Measurements from ENCODE around the gene KLHDC10.
"Not testable (repeated sequence)": the region's sequence is repeated elsewhere in the genome, so short reads cannot be mapped to it uniquely, and the experiment has no call there.

The KLHDC10 gene

GRCh38 chr7:130069978-130070860 is at the start of gene KLHDC10:
Gene KLHDC10 (plus strand): TSS chr7:130070534. CDS start chr7:130070644, 110 bp downstream.
- peak; percentile 71 to 93 (median 92) for DNase-seq (ENCODE audit: low read depth in 3 of 3)

GRCh38 chr7:130021105-130021834 is 49.1 kb upstream of the KLHDC10 start:
- DNase-seq (ENCODE audit: low read depth in 3 of 3) = no peak

GRCh38 chr7:130022115-130022514 is 48.2 kb upstream of the KLHDC10 start:
- no peak for DNase-seq (ENCODE audit: low read depth in 3 of 3)

GRCh38 chr7:130022623-130023175 is 47.6 kb upstream of the KLHDC10 start:
- no peak for DNase-seq (ENCODE audit: low read depth in 3 of 3)

- no peak for DNase-seq (ENCODE audit: low read depth in 3 of 3)
Observed at GRCh38 chr7:130024390-130024789, 45.9 kb upstream of the KLHDC10 start.

- no peak for DNase-seq (ENCODE audit: low read depth in 3 of 3)
Observed at GRCh38 chr7:130032698-130033097, 37.6 kb upstream of the KLHDC10 start.

- DNase-seq (ENCODE audit: low read depth in 3 of 3) = no peak
Observed at GRCh38 chr7:130037703-130038102, 32.6 kb upstream of the KLHDC10 start.

- DNase-seq (ENCODE audit: low read depth in 3 of 3) = no peak
Observed at GRCh38 chr7:130040576-130040975, 29.8 kb upstream of the KLHDC10 start.

GRCh38 chr7:130047831-130048230 is 22.5 kb upstream of the KLHDC10 start:
- DNase-seq (ENCODE audit: low read depth in 3 of 3) = no peak

GRCh38 chr7:130048906-130049305 is 21.4 kb upstream of the KLHDC10 start:
- DNase-seq (ENCODE audit: low read depth in 3 of 3) = no peak

- DNase-seq (ENCODE audit: low read depth in 3 of 3) = not testable (repeated sequence)
Observed at GRCh38 chr7:130052250-130052649, 18.1 kb upstream of the KLHDC10 start.

GRCh38 chr7:130055198-130055597 is 15.1 kb upstream of the KLHDC10 start:
- not testable (repeated sequence) for DNase-seq (ENCODE audit: low read depth in 3 of 3)

GRCh38 chr7:130062246-130062645 is 8.1 kb upstream of the KLHDC10 start:
- DNase-seq (ENCODE audit: low read depth in 3 of 3) = no peak

GRCh38 chr7:130063036-130063435 is 7.3 kb upstream of the KLHDC10 start:
- peak; percentile 35 to 65 (median 43) for DNase-seq (ENCODE audit: low read depth in 3 of 3)

- DNase-seq (ENCODE audit: low read depth in 3 of 3) = not testable (repeated sequence)
Observed at GRCh38 chr7:130064580-130064926, 5.8 kb upstream of the KLHDC10 start.

GRCh38 chr7:130065500-130066152 is 4.7 kb upstream of the KLHDC10 start:
- DNase-seq (ENCODE audit: low read depth in 3 of 3) = no peak

- no peak for DNase-seq (ENCODE audit: low read depth in 3 of 3)
Observed at GRCh38 chr7:130069179-130069977, 956 bp upstream of the KLHDC10 start.

- DNase-seq (ENCODE audit: low read depth in 3 of 3) = no peak
Observed at GRCh38 chr7:130070861-130071622, 708 bp downstream of the KLHDC10 start.

- peak in 1 of 3 experiments; percentile 29 for DNase-seq (ENCODE audit: low read depth in 3 of 3)
Observed at GRCh38 chr7:130071701-130072622, 1.6 kb downstream of the KLHDC10 start.

Measured in stimulated activated CD4-positive, alpha-beta T cell treated with anti-CD3 and anti-CD28 coated beads, TNF-alpha, amount 100 ng/mL, for 4 hours (primary cell).